HG03565 (cell line): ENCODE results near the gene LTA.
A peak's percentile ranks its signal among the peaks of the same experiment; 100 is the strongest.
"Not testable (repeated sequence)": the region's sequence is repeated elsewhere in the genome, so short reads cannot be mapped to it uniquely, and the experiment has no call there.

Source experiments
- ATAC-seq: cut with Tn5 transposase; IDR thresholded peaks from one replicate; pipeline ENCODE4 v1.9.1; 2021; ENCODE audit warnings: mild to moderate bottlenecking, moderate library complexity; ENCODE audit not compliant: unreplicated experiment

Gene LTA

DNA sequence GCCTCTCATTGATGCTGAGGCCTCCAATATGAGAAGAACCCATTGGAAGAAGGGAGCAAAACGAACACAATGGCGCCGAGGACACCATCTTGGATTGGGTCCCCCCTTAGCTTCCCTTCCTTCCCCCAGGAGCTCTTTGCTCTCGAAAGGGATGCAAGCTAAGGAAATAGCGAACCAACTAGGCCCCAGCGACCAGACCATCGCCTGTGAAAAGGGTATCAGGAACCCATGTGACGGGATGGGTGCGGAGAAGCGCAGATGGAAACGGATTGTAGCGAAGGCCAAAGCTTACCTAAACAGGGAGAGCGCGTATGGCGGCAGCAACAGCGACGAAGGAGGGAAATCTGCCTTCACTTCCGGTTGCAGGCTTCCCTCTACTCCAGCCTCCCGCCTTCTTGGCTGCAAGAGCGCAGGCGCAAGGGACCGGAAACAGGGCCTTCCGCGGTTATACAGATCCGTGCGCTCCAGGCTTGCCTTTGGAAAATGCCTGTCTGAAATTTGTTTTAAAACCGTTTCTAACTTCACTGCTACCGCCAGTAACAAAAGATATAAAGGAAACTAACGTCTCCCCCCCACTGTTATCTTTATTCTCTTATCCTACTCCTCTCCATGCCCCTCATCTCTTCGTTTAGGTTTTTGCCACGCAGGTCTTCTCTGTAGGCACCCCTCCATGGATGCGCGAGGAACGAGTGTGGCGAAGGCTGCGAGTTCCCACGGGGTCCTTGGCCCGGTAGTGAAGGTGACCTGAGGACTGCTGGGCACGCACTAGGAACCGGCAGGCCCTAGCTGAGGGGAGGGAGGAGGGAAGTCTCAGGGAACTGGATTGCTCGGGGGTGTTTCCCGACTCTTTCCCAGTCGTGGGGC, 30.2 kb upstream of the LTA start, which contains the start of gene DDX39B:
DDX39B (minus strand) TSS at position 346 of the 864 bp plus-strand sequence. CDS start 1,471 bp downstream, outside the sequence.
- peak; percentile 58 for ATAC-seq

DNA sequence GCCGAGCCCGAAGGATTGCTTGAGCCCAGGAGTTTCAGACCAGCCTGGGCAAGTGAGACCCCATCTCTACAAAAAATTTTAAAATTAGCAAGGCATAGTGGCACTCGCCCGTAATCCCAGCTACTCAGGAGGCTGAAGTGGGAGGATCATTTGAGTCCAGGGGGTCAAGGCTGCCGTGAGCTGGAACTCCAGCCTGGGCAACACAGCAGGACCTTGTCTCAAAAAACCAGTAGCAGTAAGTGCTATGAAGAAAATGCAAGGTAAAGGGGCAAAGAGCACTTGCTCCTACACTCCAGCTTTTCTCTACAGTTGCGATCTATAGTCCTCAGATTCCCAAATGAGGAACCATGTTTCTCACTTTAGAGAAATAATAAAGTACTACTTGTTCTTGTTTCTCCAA, 28.4 kb upstream of the LTA start:
- no peak for ATAC-seq

DNA sequence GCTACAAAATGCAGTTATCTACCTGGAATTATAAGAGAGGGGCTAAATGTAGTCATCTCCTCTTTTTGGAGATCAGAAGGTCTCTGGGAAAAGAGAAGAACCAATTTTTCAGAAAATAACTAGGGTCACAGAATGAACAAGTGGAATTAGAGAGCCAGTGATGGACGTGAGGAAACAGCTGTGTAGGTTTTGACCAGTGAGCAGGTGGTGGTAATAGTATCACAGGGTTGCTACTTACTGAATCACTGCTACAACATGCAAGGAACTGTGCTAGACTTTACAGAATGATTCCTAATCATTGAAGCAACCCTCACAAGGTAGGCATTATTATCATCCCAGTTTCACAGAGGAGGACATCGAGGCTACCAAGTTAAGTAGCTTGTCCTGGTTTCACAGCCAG, 27.4 kb upstream of the LTA start:
- ATAC-seq = no peak

DNA sequence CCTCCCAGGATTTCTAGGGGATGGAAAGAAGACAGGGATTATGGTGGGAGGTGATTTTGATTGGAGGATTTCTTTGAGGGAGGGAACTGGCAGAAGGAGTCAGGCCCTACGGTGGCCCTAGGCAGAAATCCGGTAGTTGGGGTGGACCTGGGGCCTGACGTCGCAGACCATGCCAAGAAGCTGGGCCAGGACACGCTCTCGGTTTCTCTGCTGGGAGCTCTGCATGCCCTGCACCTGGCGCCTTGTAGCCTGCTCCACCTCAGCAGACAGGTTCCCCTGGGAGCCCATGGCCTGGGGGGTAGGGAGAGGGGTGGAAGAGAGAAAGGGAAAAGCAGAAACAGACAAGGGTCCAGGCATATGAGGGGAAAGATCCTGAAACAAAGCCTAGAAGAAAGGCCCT, 26.8 kb upstream of the LTA start:
- no peak for ATAC-seq

DNA sequence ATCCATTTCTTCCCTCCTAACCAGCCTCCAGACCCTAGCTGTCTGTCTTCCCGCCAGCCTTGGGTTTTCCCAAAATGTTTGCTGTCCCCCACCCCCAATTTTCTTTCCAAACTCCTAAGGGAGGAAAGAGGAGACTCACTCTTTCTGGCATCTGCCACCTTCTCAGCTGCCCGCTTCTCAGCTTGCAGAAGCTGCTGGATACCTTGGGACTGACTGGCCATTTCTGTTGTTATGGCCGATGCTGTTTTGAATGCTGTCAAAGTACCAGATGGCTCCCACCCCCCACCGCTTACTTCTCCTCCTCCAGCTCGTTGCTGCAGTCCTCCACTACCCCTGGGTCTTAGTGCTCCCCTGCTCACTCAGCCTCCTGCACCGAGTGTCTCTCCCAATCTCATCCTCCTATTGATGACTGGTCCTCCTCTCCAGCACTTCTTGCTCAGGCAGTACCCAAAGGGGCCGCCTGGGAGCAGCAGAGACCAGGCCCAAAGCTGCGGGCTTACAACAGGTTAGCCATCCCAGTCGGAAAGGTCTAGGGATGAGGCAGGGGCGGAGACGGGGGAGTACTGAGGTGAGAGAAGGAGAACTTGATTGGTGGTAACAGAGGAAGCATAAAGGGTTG, 25.6 kb upstream of the LTA start, which contains the start of gene ATP6V1G2:
ATP6V1G2 (minus strand) TSS at position 270 of the 619 bp plus-strand sequence; CDS start at position 221, 49 bp downstream.
- peak; percentile 45 for ATAC-seq

DNA sequence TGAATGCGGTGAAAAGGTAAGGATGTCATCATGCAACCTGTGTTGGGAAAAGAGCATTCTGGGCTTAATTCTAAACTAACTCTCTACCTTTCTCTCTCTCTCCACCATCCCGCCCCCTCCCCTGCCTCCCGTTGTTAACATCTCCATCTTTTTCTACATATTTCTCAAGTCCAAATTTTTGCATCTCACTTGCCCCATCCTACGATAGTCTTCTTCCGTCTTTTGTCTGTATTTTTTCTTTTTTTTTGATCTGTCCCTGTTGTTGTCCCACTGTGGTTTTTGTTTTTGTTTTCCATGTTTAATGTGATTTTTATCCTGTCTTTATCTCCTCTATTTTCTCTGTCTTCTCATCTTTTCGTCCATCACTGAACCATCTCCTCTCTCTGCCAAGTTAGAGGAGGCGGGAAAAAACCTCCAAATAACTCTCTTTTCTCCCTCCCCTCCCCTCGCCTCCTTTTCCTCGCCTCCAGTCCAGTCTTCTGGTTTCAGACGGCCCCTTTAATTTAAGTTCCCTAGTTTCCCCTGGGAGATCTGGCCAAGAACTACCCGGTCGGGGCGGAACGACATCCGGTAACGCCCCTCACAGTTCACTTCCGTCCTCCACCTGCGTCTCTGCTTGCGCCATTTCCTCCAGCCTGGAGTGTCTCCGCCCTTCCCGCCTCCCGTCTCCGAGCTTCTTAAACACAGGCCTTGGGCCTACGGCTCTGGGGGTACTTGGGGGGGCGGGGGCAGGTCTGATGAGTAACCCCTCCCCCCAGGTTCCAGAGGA, 24.9 kb upstream of the LTA start, which contains the start of gene NFKBIL1:
NFKBIL1 (plus strand) TSS at position 651 of the 769 bp plus-strand sequence; CDS start at position 738, 87 bp downstream.
- peak; percentile 62 for ATAC-seq

DNA sequence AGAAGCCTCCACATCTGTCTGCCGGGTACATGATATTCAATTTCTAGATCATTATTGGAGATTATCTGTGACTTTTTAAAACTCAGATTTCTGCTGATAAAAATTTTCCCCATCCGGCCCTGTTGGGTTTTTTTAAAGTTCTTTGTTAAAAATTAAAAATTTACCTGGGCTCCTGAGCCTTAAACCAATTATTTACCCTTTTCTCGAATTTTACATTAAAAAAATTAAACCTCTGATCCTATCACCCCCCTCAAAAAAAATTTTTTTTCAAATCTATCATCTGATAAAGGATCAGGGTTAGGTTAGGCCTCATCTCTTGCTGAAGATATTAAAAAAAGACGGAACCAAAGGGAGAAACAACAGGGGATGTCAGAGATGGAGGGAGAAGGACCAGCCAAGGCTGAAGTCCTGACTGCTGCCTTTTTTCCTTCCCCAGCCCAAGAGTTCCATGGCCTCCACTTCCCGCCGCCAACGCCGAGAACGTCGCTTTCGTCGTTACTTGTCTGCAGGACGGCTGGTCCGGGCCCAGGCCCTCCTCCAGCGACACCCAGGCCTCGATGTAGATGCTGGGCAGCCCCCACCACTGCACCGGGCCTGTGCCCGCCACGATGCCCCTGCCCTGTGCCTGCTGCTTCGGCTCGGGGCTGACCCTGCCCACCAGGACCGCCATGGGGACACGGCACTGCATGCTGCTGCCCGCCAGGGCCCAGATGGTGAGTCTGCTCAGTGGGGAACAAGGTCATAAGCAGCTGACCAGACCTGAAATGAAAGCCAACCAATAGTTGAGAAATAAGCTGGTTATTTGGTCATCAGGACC, 24.2 kb upstream of the LTA start:
- no peak for ATAC-seq

DNA sequence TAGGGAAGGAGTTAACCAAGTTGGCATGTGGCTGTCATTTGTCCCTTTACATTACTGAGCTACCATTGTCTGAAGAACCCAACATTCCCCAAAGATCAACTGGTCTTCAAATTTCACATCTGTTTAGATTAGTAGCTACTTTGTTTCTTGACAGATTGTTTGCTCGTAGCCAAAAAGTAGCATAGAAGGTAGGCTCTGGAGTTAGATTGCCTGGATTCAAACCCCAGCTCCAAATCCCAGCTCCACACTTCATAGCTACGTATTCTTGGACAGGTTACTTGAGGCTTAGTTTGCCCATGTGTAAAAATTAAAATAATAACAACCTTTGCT, 23.6 kb upstream of the LTA start:
- no peak for ATAC-seq

DNA sequence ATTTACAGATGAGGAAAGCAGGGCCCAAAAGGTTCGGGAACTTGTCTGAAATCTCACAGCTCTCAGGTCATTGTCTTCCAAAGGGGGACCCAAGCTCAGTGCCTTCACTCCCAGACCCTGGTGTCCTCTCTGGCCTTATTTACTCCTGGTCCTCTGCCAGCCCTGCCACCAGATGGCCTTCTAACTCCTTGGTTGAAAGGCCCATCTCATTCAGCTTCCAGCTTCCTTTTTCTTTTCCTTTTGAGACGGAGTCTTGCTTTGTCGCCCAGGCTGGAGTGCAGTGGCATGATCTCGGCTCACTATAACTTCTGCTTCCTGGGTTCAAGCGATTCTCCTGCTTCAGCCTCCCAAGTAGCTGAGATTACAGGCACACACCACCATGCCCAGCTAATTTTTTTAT, 20.7 kb upstream of the LTA start:
- not testable (repeated sequence) for ATAC-seq

DNA sequence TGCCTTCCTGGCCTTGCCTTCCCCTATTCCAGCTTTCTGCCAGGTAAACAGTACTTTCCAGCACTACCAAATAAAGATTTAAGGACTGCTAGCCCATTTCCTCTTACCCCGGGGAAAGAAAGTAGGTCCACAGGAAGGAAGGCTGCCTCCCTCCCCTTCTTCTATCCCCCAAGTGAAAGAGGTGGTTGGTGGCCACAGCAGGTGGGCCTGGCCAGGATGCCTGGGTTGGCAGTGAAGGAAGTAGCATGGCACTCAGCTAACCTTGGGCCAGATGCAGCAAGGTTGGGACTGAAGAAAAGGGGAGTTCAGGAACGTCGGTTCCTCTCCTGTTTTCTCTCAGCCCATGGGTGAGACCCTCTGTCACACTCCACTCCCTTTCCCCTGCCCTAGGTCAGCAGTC, 15.8 kb upstream of the LTA start:
- ATAC-seq = no peak

DNA sequence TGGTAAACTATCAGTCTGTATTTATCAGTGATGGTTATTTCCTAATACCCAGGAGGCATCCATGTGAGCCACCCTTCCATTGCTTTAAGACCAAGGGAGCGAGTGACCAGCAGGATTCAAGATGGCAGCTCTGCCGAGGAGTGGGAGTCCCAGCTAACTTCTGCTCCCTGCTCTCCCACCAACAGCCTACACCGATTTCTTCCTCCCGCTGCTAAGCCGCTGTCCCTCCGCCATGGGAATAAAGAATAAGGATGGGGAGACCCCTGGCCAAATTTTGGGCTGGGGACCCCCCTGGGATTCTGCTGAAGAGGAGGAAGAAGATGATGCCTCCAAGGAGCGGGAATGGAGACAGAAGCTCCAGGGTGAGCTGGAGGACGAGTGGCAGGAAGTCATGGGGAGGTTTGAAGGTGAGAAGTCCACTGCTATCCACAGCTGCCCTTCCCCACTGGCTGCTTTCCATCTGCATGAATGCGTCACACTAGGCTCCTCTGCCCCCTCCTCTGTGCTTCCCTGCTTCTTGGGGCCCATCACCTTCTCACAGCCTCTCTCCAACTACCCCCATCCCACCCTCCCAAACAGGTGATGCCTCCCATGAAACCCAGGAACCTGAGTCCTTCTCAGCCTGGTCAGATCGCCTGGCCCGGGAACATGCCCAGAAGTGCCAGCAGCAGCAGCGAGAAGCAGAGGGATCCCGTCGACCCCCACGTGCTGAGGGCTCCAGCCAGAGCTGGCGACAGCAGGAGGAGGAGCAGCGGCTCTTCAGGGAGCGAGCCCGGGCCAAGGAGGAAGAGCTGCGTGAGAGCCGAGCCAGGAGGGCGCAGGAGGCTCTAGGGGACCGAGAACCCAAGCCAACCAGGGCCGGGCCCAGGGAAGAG, 14.4 kb upstream of the LTA start:
- ATAC-seq = no peak

DNA sequence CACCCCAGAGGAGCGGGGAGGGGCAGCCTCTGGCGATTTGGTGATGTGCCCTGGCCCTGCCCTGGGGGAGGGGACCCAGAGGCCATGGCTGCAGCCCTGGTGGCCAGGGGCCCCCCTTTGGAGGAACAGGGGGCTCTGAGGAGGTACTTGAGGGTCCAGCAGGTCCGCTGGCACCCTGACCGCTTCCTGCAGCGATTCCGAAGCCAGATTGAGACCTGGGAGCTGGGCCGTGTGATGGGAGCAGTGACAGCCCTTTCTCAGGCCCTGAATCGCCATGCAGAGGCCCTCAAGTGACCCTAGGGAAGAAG, 13.8 kb upstream of the LTA start:
- no peak for ATAC-seq

DNA sequence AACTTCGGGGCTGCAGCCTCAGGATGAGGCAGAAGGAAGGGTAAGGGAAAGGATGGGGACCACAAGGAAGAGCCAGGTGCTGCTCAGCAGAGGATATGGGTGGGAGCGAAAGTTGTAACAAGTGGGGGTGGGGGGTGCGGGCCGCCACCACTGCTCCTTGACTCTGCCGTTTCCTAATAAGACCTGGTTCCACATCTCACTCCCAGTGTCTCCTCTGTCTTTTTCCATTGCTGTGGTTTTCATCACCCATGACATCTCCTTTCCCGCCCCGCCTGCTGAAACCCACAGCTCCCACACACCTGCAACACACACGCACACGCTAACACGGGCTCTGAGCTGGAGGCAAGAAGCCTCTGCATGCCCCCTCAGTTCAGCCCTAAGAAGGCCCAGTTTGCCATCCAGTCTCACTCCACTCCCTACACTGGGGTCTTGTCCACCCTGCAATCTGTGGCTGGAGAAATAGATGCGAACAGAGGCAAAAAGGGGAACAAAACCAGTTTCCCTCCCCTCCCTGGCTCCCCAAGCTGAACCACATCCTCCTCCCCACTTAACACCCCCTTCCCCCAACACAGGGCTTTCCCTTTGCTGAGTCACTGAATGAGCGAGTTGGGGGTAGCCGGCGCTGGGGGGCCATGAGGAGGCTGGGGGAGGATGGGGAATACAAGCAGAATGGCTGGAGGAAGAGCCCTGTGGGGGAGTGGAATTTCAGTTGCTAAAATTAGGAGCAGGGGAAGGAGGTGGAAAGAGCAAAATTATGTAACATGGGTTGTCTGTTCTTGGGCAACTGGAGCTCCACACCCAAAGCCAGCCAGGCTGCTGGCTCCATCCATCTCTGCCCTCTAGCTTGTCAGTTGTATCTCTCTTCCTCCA, 13.2 kb upstream of the LTA start:
- ATAC-seq = no peak

DNA sequence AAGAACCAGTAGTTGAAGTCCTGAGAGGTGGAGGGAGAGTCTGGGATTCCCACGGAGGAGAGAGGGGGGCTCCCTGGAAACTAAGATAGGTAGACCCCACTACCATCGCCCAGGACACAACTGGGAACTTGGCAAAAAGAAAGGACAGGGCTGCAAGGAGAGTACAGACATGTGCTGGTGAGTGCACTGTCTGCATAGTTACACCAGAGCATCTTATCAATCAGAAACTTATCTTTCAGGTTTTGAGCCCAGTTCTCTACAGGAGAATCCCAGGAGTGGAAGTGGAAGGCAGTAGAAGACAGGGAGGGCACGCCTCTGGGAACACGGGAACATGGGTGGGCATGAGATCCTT, 12.5 kb upstream of the LTA start:
- ATAC-seq = no peak

DNA sequence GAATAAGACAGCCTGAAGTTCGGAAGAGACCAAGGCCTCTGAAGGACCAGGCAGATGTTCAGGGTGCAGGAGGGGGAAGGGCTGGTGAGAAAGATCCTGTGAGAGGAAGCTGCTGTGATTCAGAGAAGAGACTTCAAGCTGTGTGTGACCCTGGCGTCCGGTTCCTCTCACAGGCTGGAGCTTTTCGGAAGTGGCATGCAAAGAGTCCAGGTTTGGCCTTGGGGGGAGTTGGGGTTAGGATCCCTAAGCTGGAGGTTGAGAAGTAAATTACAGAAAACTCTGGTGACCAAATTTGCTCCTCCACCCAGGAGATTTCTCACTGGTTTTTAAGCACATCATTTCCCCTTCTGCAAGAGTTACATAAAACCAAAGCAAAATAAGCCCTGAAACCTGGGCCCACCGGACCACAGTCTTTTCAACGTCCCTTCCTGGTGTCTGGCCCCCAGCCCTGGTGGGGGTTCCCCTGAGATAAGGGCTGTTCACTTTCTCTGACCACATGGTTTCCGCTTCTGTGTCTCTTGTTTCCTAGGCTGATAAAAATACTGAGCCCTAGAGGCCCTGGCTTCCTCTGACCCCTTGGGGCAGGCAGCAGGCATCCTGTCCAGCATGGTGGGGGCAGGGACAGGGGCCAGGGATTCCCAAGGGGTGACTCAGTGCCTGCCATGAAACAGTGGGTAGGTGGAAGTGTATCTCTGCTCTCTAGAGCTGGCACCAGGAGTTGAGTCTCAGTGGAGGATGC, 12.0 kb upstream of the LTA start:
- ATAC-seq = peak; percentile 49

DNA sequence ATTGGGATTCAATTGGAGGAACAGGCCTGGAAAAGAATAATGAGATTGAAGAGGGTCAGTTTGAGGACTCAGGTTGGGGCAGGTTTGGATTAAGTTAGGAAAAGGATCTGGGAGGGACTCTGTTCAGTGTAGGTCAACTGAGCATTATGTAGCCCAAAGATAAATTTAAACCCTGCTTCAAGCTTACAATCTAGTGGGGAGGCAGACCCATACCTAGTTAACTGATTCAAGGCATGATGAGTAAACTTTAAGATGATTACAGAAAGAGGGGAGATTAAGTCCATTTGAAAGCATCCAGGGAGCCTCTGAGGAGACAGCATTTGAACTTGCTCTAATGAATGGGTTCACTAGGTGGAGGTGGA, 11.4 kb upstream of the LTA start:
- no peak for ATAC-seq

DNA sequence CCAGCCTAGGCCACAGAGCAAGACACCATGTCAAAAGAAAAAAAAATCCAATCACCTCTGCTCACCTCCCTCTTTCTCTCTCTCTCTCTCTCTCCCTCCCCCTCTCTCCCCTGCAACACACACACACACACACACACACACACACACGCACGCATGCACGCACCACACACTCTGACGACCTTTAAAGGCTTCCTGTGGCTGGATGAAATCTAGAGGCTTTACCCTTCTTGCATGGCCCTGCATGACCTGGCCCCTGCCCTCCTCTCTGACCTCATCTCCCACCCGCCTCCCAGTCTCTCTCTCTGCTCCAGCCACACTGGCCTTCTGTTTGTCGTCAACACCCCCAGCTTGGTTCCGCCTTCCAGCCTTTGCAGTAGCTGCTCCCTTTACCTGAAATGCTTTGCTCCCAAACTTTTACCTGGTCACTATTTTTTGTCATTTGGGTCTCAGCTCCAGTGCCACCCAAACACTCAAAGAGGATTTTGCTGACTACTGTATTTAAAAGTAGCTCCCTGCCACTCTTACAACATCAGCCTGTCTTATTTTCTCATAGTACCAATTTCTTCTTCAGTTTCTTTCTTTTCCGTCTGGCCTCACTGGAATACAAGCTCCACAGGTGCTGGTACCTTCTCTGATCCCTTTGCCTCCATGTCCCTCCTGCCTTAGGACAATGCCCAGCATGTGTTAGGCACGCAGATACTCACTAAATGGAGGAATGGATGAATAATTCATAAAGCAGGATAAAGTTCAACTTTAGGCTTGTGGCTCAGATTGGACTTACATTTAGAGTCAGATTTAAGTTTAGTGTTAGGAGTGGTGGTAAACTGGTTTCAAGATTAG, 4.3 kb upstream of the LTA start:
- ATAC-seq = no peak
